Trophoblast cell (in vitro differentiated cells and primary cell): Measurements from ENCODE around the gene OAF.

Experiments
- DNase-seq, 2 donors: peaks; one replicate each; pipeline ENCODE4 v3.0.0-alpha.2; 2016
- H2AFZ ChIP-seq: 2 replicates; pipeline ENCODE4 v1.6.1; 2013; ENCODE audit warnings: low read length, moderate library complexity, mild to moderate bottlenecking; ENCODE audit not compliant: insufficient read depth, poor library complexity
- H2AK5ac ChIP-seq: 2 replicates; pipeline ENCODE4 v1.6.1; 2013; ENCODE audit warnings: mild to moderate bottlenecking, low read length
- H2BK120ac ChIP-seq: 2 replicates; pipeline ENCODE4 v1.6.1; 2013; ENCODE audit warnings: low read length, mild to moderate bottlenecking, moderate library complexity; ENCODE audit not compliant: insufficient read depth, poor library complexity
- H2BK12ac ChIP-seq: 2 replicates; pipeline ENCODE4 v1.6.1; 2013; ENCODE audit warnings: mild to moderate bottlenecking, low read length, moderate library complexity
- H2BK5ac ChIP-seq: 2 replicates; pipeline ENCODE4 v1.6.1; 2013; ENCODE audit warnings: low read length, low read depth, moderate library complexity, mild to moderate bottlenecking; ENCODE audit not compliant: poor library complexity
- H3K14ac ChIP-seq: 2 replicates; pipeline ENCODE4 v1.6.1; 2013; ENCODE audit warnings: mild to moderate bottlenecking, low read length
- H3K18ac ChIP-seq: 2 replicates; pipeline ENCODE4 v1.6.1; 2013; ENCODE audit warnings: mild to moderate bottlenecking, low read length
- H3K23ac ChIP-seq: 2 replicates; pipeline ENCODE4 v1.6.1; 2013; ENCODE audit warnings: low read length
- H3K27ac ChIP-seq: 2 replicates; pipeline ENCODE4 v1.5.1; 2013; ENCODE audit warnings: low read depth, mild to moderate bottlenecking, inconsistent platforms, low read length, moderate library complexity
- H3K27me3 ChIP-seq: 2 replicates; pipeline ENCODE4 v1.6.1; 2013; ENCODE audit warnings: inconsistent platforms, mild to moderate bottlenecking, low read length, moderate library complexity; ENCODE audit not compliant: insufficient read depth
- H3K36me3 ChIP-seq, 2 experiments: 1 replicate in 1 of 2; 2 replicates in 1 of 2; pipeline ENCODE4 v1.6.1; 2013; ENCODE audit warnings: low read length in 2 of 2, mild to moderate bottlenecking in 2 of 2, moderate library complexity in 1 of 2; ENCODE audit not compliant: insufficient read depth in 2 of 2, control insufficient read depth in 1 of 2
- H3K4ac ChIP-seq: 2 replicates; pipeline ENCODE4 v1.6.1; 2013; ENCODE audit warnings: low read depth, mild to moderate bottlenecking, low read length, moderate library complexity
- H3K4me1 ChIP-seq, 2 experiments: 1 replicate in 1 of 2; 2 replicates in 1 of 2; pipeline ENCODE4 v1.6.1; 2013; ENCODE audit warnings: low read length in 2 of 2, mild to moderate bottlenecking in 2 of 2, moderate library complexity in 1 of 2; ENCODE audit not compliant: insufficient read depth in 2 of 2, control insufficient read depth in 1 of 2
- H3K4me2 ChIP-seq: 2 replicates; pipeline ENCODE4 v1.6.1; 2013; ENCODE audit warnings: inconsistent platforms, mild to moderate bottlenecking, low read length, moderate library complexity
- H3K4me3 ChIP-seq: 2 replicates; pipeline ENCODE4 v1.5.1; 2013; ENCODE audit warnings: mild to moderate bottlenecking, low read depth, low read length, inconsistent platforms
- H3K79me1 ChIP-seq: one replicate; pipeline ENCODE4 v1.6.1; 2013; ENCODE audit warnings: low read length
- H3K79me2 ChIP-seq: 2 replicates; pipeline ENCODE4 v1.6.1; 2013; ENCODE audit warnings: low read length, mild to moderate bottlenecking; ENCODE audit not compliant: control insufficient read depth, insufficient read depth, poor library complexity
- H3K9ac ChIP-seq: 2 replicates; pipeline ENCODE4 v1.6.1; 2013; ENCODE audit warnings: mild to moderate bottlenecking, low read length
- H3K9me3 ChIP-seq: 2 replicates; pipeline ENCODE4 v1.6.1; 2013; ENCODE audit warnings: low read depth, mild to moderate bottlenecking, control low read depth, inconsistent platforms, low read length; ENCODE audit not compliant: insufficient read depth
- H4K12ac ChIP-seq: 2 replicates; pipeline ENCODE4 v1.6.1; 2013; ENCODE audit warnings: low read depth, mild to moderate bottlenecking, low read length, moderate library complexity
- H4K8ac ChIP-seq: 2 replicates; pipeline ENCODE4 v1.6.1; 2013; ENCODE audit warnings: low read depth, mild to moderate bottlenecking, low read length, moderate library complexity
- H4K91ac ChIP-seq: one replicate; pipeline ENCODE4 v1.6.1; 2013; ENCODE audit warnings: low read depth, mild to moderate bottlenecking, low read length, moderate library complexity
- WGBS: extraction: QIAGEN DNeasy Blood & Tissue Kit; methylation state at CpG from one replicate; pipeline ENCODE4 v1.1.7; 2013; ENCODE audit warnings: missing lambda C conversion rate; ENCODE audit not compliant: insufficient read length, insufficient coverage; ENCODE audit errors: extremely low coverage; 5-methylcytosine and 5-hydroxymethylcytosine counted together

OAF gene

DNA sequence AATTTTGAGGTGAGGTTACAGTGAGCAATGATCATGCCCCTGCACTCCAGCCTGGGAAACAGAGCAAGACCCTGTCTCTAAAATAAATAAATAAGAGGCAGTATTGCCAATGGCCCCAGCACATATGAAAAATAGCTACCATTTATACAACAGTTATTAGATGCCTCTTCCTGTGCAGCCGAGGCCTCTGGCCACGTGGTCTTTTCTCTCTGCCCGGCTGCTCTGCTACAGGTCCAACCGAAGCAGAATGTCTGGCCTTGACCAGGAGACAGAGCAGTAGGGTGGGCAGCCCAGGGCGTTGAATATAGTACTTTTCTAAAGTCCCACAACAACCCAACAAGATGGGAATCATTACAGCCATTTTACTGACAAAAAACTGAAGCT lies 12.4 kb upstream of the OAF start:
- H2BK120ac ChIP-seq: no peak overlapping the region
- H2BK12ac ChIP-seq: no peak overlapping the region
- no peak overlapping the region for H3K27ac ChIP-seq
- no peaks in the 10 kb centered on the region for H3K79me1 ChIP-seq
- H3K4me3 ChIP-seq: no peak overlapping the region
- H3K4me1 ChIP-seq: no peaks in the 10 kb centered on the region
- peaks cover 2% of the 10 kb centered on the region for H3K9me3 ChIP-seq
- no peak overlapping the region for H3K23ac ChIP-seq
- H3K4ac ChIP-seq: no peak overlapping the region
- H2AK5ac ChIP-seq: no peak overlapping the region
- no peak overlapping the region for H3K18ac ChIP-seq
- H2AFZ ChIP-seq: no peak overlapping the region
- H4K8ac ChIP-seq: no peak overlapping the region
- no peak for DNase-seq
- no peaks in the 10 kb centered on the region for H3K36me3 ChIP-seq
- no peak overlapping the region for H2BK5ac ChIP-seq
- H3K9ac ChIP-seq: no peak overlapping the region
- no peak overlapping the region for H4K12ac ChIP-seq
- no peak overlapping the region for H3K4me2 ChIP-seq
- H4K91ac ChIP-seq: no peak overlapping the region
- H3K14ac ChIP-seq: no peak overlapping the region
- no CpG with 5 or more reads among the region's 5 CpGs for WGBS
- peaks cover 5% of the 10 kb centered on the region for H3K27me3 ChIP-seq
- no peaks in the 10 kb centered on the region for H3K79me2 ChIP-seq

DNA sequence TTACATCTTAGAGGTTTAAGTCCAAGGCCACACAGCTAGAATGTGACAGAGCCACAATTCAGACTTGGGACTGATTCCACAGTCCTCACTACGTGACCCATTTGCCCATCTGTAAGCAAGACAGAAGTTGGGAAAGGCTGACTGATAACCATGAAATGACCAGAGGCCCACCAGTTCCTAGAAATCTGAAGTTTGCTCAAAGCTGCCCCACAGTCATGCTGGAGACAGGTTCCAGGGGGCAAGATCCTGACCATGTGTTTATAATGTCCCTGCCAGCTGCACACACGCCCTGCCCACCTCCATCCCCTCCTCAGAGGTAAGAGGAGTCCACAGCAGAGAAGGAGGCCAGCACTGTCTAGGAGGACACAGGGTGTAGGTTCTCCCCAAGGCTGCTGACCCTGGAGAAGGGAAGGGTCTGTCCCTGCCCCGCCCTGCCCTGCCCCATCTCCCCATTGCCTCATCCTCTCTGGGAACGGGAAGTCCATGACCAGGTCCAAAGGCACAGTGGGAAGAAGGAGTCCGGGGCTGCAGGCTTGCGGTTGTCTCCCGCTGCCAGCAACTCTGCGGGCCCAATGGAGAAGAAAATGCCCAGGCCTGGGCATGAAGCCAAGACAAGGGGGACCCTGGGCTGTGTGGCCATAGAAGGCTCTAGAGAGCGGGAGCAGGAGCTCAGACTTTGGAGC lies 11.9 kb upstream of the OAF start:
- no peak overlapping the region for H3K27ac ChIP-seq
- no peak overlapping the region for H3K18ac ChIP-seq
- no peak overlapping the region for H3K9ac ChIP-seq
- peaks cover 5% of the 10 kb centered on the region for H3K27me3 ChIP-seq
- no peak overlapping the region for H2BK5ac ChIP-seq
- no peaks in the 10 kb centered on the region for H3K79me1 ChIP-seq
- H2AFZ ChIP-seq: no peak overlapping the region
- no peak overlapping the region for H2AK5ac ChIP-seq
- no peak overlapping the region for H4K91ac ChIP-seq
- H3K36me3 ChIP-seq: no peaks in the 10 kb centered on the region
- no peak overlapping the region for H4K8ac ChIP-seq
- DNase-seq: no peak
- H4K12ac ChIP-seq: no peak overlapping the region
- no peak overlapping the region for H2BK120ac ChIP-seq
- no peak overlapping the region for H3K23ac ChIP-seq
- H3K9me3 ChIP-seq: peaks cover 2% of the 10 kb centered on the region
- H2BK12ac ChIP-seq: no peak overlapping the region
- no CpG with 5 or more reads among the region's 9 CpGs for WGBS
- H3K14ac ChIP-seq: no peak overlapping the region
- no peak overlapping the region for H3K4ac ChIP-seq
- no peaks in the 10 kb centered on the region for H3K79me2 ChIP-seq
- H3K4me1 ChIP-seq: no peaks in the 10 kb centered on the region
- no peak overlapping the region for H3K4me3 ChIP-seq
- H3K4me2 ChIP-seq: no peak overlapping the region

DNA sequence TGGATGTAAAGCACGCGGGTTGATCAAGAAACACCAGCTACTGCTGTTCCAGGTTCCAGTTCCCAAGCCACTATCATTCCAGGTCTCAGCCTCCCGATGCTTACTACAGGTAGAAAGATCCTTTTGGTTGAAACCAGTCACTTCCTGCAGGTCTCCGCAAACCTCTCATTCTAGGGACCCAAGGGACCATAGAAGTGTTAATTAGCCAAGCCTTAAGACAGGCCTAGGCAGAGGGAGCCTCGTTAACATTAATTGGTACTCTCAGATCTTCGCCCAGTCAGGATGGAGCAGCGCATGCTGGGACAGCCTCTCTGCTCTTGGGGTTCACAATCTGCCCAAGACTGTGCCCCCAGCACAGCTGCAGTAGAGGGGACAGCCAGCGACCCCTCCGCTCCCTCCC lies 11.2 kb upstream of the OAF start:
- no peak overlapping the region for H4K91ac ChIP-seq
- H3K79me2 ChIP-seq: no peaks in the 10 kb centered on the region
- no peak overlapping the region for H2AFZ ChIP-seq
- no peak overlapping the region for H4K12ac ChIP-seq
- no peak overlapping the region for H2BK12ac ChIP-seq
- no peaks in the 10 kb centered on the region for H3K79me1 ChIP-seq
- no peak overlapping the region for H2BK5ac ChIP-seq
- H3K4me2 ChIP-seq: no peak overlapping the region
- no peak overlapping the region for H2BK120ac ChIP-seq
- no peak overlapping the region for H3K4ac ChIP-seq
- H3K14ac ChIP-seq: no peak overlapping the region
- no peak overlapping the region for H2AK5ac ChIP-seq
- peaks cover 2% of the 10 kb centered on the region for H3K9me3 ChIP-seq
- no peak for DNase-seq
- no peaks in the 10 kb centered on the region for H3K36me3 ChIP-seq
- H3K18ac ChIP-seq: no peak overlapping the region
- no CpG with 5 or more reads among the region's 9 CpGs for WGBS
- H3K23ac ChIP-seq: no peak overlapping the region
- H3K4me3 ChIP-seq: no peak overlapping the region
- peaks cover 5% of the 10 kb centered on the region for H3K27me3 ChIP-seq
- no peak overlapping the region for H4K8ac ChIP-seq
- H3K4me1 ChIP-seq: no peaks in the 10 kb centered on the region
- H3K9ac ChIP-seq: no peak overlapping the region
- H3K27ac ChIP-seq: no peak overlapping the region

DNA sequence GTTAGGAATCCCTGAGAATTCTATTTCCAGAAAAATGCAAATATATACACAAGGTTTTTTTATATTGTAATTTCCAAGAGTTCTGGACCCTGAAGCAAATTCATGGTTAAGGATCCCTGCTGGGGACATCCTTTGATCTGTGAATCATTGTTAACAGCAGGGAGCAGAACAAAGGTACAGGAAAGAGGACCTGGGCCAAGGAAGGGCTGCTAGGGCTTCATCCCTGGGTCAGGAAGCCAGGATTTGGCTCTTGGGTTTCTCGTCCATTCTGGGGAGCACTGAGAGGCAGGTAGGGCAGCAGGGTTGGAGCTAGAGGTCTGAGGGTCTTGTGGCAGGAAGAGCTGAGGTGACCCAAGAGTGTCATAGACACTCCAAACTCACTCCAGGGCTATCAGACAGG lies 10.2 kb upstream of the OAF start:
- Histone ChIP-seq H3K23ac (no peak overlapping the region), H3K9ac (no peak overlapping the region), H2BK12ac (no peak overlapping the region), H2AFZ (no peak overlapping the region), H4K12ac (no peak overlapping the region), H3K27ac (no peak overlapping the region), H3K14ac (no peak overlapping the region), H3K4me3 (no peak overlapping the region), H2BK5ac (no peak overlapping the region), H3K9me3 (peaks cover 2% of the 10 kb centered on the region), H3K4ac (no peak overlapping the region), H3K4me2 (no peak overlapping the region), H4K8ac (no peak overlapping the region), H3K4me1 (no peaks in the 10 kb centered on the region), H3K79me1 (no peaks in the 10 kb centered on the region), H3K27me3 (peaks cover 5% of the 10 kb centered on the region), H3K36me3 (no peaks in the 10 kb centered on the region), H2AK5ac (no peak overlapping the region), H3K18ac (no peak overlapping the region), H2BK120ac (no peak overlapping the region), H4K91ac (no peak overlapping the region), H3K79me2 (no peaks in the 10 kb centered on the region)
- no peak for DNase-seq
- no CpG with 5 or more reads among the region's 1 CpG for WGBS
